GM13977 (cell line): Measurements from ENCODE around the gene DPYSL5.

Source experiments
- DNase-seq: peaks from one replicate; pipeline ENCODE4 v3.0.0; 2012; ENCODE audit warnings: low spot score
- in situ Hi-C: fragments of 300-500 bp; cut with MboI; formaldehyde crosslinking; loops from one replicate; pipeline ENCODE4 v1.12.0; 2022; ENCODE audit warnings: low sequenced_read_pairs, low pct_unique_long_range_greater_than_20kb, mixed read lengths, inconsistent platforms; ENCODE audit not compliant: unreplicated experiment
- TF ChIP-seq, protein P1 (sequence below): IDR thresholded peaks from 2 replicates; pipeline ENCODE4 v1.5.1; 2012; ENCODE audit warnings: mild to moderate bottlenecking, control low read depth; ENCODE audit not compliant: insufficient read depth; ENCODE audit errors: extremely low read depth, missing control alignments

The DPYSL5 gene

GRCh38 chr2:26934985-26935384 lies 87.1 kb downstream of the DPYSL5 start:
- TF ChIP-seq, protein P1, sequence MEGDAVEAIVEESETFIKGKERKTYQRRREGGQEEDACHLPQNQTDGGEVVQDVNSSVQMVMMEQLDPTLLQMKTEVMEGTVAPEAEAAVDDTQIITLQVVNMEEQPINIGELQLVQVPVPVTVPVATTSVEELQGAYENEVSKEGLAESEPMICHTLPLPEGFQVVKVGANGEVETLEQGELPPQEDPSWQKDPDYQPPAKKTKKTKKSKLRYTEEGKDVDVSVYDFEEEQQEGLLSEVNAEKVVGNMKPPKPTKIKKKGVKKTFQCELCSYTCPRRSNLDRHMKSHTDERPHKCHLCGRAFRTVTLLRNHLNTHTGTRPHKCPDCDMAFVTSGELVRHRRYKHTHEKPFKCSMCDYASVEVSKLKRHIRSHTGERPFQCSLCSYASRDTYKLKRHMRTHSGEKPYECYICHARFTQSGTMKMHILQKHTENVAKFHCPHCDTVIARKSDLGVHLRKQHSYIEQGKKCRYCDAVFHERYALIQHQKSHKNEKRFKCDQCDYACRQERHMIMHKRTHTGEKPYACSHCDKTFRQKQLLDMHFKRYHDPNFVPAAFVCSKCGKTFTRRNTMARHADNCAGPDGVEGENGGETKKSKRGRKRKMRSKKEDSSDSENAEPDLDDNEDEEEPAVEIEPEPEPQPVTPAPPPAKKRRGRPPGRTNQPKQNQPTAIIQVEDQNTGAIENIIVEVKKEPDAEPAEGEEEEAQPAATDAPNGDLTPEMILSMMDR: no peak
- DNase-seq: no peak
- in situ Hi-C loops: loop anchor here (10.0 kb wide), 1 partner anchor 90 kb away; the partner anchor contains the start of gene DPYSL5

DNA sequence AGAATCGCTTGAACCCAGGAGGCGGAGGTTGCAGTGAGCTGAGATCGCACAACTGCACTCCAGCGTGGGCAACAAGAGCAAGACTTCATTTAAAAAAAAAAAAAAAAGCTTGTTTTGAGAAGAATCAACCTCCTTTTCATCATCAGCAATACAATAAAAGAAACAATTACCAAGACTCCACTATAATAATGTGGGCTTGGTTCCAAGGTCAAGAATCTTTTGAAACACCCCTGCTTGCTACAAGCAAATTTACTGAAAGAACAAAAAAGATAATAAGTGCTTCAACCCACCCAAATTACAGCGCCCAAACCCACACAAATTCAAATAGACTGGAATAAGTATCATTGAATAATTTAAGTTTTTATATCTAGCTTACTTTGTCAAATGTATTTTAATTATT lies 88.9 kb downstream of the DPYSL5 start:
- TF ChIP-seq, protein P1: no peak
- in situ Hi-C loops: loop anchor here (10.0 kb wide), 1 partner anchor 92 kb away; the partner anchor contains the start of gene DPYSL5
- no peak for DNase-seq

GRCh38 chr2:26938399-26939118 lies 90.6 kb downstream of the DPYSL5 start:
- no peak for DNase-seq
- TF ChIP-seq, protein P1: no peak
- in situ Hi-C loops: loop anchor here (10.0 kb wide), 1 partner anchor 94 kb away; the partner anchor contains the start of gene DPYSL5

- in situ Hi-C loops: no loop called here
- DNase-seq: no peak
- TF ChIP-seq, protein P1: no peak
Measured at GRCh38 chr2:26940001-26940400, 92.1 kb downstream of the DPYSL5 start.

DNA sequence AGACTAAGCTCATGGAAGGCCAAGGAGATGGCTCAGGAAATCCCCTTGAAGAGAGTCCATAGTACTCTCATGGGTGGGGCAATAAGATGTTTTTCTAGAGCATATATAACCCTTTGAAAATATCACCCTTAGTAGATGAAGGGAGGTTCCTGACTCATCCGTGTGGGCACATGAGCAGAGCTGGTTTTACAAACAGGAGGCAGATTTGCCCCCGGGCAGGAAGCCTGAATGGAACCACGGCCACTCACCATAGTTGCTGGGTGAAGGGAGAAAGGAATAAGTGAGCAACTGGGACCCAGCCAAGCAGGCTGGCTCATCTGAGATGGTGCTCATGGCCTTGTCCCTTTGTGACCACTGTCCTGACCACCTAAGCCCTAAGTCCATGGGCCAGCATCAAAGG lies 93.6 kb downstream of the DPYSL5 start:
- in situ Hi-C loops: no loop called here
- TF ChIP-seq, protein P1: no peak
- no peak for DNase-seq

- in situ Hi-C loops: no loop called here
- DNase-seq: peak; percentile 85
- TF ChIP-seq, protein P1: peak; percentile 79
Measured at GRCh38 chr2:26942543-26943295, 94.8 kb downstream of the DPYSL5 start.
